Activated T-helper 17 cell treated with anti-CD3 and anti-CD28 coated beads, Interleukin-2, amount 50 U/mL, for 72 hours (primary cell): ENCODE results near the gene KPNB1. TPM values are rescaled to one million over a fixed set of nuclear protein-coding genes. Genes with fewer than 3 reads are reported as not detected.
A peak's percentile ranks its signal among the peaks of the same experiment; 100 is the strongest.

Experiments
- ATAC-seq: fragments of 150-1000 bp; cut with Tn5 transposase; replicated peaks from 2 replicates; pipeline ENCODE4 v1.10.0; 2021; ENCODE audit warnings: mild to moderate bottlenecking, moderate library complexity
- H3K27ac Mint-ChIP-seq: one replicate; pipeline ENCODE4 v1.8.0; 2022; ENCODE audit warnings: mixed read lengths
- H3K27me3 Mint-ChIP-seq: one replicate; pipeline ENCODE4 v1.8.0; 2022; ENCODE audit warnings: mixed read lengths
- H3K36me3 Mint-ChIP-seq: one replicate; pipeline ENCODE4 v1.8.0; 2022; ENCODE audit warnings: low read depth, mild to moderate bottlenecking, mixed read lengths
- H3K4me1 Mint-ChIP-seq: one replicate; pipeline ENCODE4 v1.8.0; 2022; ENCODE audit warnings: mixed read lengths
- H3K4me3 Mint-ChIP-seq: one replicate; pipeline ENCODE4 v1.8.0; 2022; ENCODE audit warnings: mild to moderate bottlenecking, mixed read lengths
- H3K9me3 Mint-ChIP-seq: one replicate; pipeline ENCODE4 v1.8.0; 2022; ENCODE audit warnings: mixed read lengths
- total RNA-seq, 2 donors: library from RNA; stranded (reverse); gene quantifications; one replicate each; pipeline ENCODE4 v1.2.3, GENCODE V29; 2022

Gene KPNB1
- total RNA-seq, 2 donors from 2014 or later: 451 to 724 TPM

DNA sequence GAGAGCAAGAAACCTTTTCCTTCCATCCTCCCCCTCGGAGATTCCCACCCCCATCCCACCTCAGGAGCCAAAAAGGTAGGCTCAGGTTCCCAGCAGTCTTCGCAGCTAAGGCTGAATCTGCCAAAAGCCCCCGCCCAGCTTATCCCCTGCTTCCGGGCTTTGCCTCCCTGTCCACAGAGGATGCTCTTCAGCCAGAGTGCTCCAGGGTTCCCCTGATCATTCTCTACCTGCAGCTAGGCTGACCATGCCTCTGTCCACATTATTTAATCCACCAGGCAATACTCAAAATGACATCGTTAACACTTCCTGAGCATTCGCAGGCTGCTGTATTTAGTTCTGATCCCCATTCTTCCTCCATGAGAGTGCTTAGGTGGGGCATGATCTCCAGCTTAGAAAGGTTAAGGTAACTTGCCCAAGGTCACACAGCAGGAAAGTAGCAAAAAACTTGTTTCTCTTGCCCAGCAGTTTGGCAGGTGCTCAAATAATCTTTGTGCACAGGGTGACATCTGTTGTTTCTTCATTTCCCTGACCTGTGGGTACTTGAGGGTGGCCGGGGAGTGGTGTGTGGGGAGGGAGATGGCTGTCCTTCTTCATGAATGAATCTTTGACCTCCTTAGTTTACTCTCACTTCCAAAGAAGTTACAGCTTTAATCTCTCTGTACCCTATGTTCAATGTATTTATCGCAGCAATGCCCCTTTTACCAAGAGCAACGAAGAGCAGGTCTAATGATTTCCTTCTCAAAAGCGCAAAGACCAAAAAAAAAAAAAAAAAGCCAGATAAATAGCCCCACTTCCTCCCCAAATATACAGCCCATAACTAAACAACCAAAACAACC, 43.4 kb downstream of the KPNB1 start:
- Mint-ChIP-seq H3K4me3 (peak overlapping the region; percentile 92), H3K27me3 (no peaks in the 10 kb centered on the region), H3K4me1 (peaks cover 31% of the 10 kb centered on the region), H3K9me3 (no peaks in the 10 kb centered on the region), H3K27ac (peak overlapping the region; percentile 91), H3K36me3 (peaks cover 36% of the 10 kb centered on the region)
- ATAC-seq: no peak

DNA sequence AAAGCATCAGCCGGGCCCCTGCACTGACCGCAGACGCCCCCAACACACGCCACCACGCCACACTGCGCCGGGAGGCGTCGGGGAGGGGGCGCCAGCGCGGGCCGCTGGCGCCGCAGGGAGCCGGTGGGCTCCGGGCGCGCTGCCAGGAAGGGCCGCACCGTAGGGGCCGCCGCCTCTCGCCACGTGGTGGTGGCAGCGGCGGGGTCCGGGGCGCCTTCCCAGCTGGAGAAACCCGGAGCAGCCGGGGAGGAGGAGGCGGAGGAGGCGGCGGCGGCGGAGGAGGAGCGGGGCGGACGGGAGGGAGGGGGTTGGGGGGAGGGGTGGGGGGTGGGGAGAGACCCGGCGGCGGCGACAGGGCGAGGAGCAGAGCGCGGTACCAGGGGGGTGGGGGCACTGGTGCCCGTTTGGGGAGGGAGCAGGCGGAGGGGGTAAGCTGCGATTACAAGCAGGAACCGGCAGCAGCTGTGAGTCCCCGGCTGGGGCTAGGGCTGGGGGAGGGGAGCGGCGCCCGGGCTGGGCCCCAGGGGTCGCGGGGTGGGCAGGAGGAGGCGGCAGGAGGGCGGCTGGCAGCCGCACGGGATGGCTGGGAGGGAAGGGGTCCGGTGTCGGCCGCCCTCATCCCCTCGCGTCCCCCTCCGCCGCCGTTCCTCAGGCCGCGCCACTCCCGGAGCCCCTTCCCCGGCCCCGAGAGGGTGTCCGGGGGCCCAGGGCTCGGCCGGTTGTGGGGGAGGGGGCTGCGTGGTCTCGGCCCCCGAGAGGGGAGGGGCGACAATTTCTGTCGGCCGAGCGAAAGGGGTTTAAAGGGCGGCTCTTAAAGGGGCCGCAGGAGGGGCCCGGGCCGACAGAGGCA, 44.2 kb downstream of the KPNB1 start, which contains the start of gene TBKBP1:
Gene TBKBP1 (plus strand): TSS at position 431 of the 850 bp plus-strand sequence. CDS start 1,952 bp downstream, outside the sequence.
- H3K9me3 Mint-ChIP-seq: no peaks in the 10 kb centered on the region
- H3K27me3 Mint-ChIP-seq: no peaks in the 10 kb centered on the region
- peaks cover 44% of the 10 kb centered on the region for H3K36me3 Mint-ChIP-seq
- ATAC-seq: peak; percentile 22
- H3K27ac Mint-ChIP-seq: peak within 1 kb of the TSS; percentile 91
- peaks cover 31% of the 10 kb centered on the region for H3K4me1 Mint-ChIP-seq
- peak within 1 kb of the TSS; percentile 92 for H3K4me3 Mint-ChIP-seq

DNA sequence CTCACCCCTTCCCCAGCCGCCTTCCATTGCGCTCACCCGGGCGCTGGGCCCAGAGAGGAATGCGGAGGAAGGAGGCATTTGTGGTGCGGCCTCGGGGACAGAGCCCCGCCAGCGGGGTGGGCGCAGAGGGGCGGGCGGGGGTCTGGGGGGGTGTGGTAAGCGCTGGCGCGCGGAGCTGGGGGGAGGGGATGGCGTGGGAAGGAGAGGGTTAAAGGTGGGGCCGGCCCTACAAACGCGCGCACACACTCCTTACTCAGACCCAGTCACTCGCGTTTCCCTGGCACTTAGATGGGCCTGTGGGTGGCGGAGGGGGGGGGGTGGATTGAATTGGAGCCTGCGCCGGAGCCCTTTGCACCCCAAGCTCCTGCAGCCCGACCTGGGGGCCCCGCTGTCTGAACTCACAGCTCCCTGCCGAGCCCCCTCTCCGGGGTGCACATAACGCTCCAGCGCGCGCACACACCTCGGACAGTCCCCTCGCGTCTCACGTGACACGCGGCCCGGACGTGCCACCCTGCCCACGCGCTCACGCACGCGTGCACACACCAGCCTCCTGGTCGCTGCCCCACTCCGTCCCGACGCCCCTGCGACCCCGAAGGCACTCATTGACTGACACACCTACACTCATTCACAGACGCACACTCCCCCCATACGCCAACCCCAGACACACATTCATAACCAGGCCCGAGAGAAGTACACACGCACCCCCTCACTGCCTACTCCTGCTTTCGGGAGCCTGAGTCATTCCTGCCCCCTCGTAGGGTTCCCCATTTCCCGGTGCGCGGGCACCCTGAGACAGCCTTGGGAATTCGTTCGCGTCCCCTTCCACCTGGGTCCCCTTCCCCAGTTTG, 45.1 kb downstream of the KPNB1 start:
- H3K4me3 Mint-ChIP-seq: peak overlapping the region; percentile 88
- H3K27ac Mint-ChIP-seq: peak overlapping the region; percentile 90
- H3K9me3 Mint-ChIP-seq: no peaks in the 10 kb centered on the region
- peaks cover 53% of the 10 kb centered on the region for H3K36me3 Mint-ChIP-seq
- H3K27me3 Mint-ChIP-seq: no peaks in the 10 kb centered on the region
- peaks cover 31% of the 10 kb centered on the region for H3K4me1 Mint-ChIP-seq
- peak; percentile 60 for ATAC-seq

DNA sequence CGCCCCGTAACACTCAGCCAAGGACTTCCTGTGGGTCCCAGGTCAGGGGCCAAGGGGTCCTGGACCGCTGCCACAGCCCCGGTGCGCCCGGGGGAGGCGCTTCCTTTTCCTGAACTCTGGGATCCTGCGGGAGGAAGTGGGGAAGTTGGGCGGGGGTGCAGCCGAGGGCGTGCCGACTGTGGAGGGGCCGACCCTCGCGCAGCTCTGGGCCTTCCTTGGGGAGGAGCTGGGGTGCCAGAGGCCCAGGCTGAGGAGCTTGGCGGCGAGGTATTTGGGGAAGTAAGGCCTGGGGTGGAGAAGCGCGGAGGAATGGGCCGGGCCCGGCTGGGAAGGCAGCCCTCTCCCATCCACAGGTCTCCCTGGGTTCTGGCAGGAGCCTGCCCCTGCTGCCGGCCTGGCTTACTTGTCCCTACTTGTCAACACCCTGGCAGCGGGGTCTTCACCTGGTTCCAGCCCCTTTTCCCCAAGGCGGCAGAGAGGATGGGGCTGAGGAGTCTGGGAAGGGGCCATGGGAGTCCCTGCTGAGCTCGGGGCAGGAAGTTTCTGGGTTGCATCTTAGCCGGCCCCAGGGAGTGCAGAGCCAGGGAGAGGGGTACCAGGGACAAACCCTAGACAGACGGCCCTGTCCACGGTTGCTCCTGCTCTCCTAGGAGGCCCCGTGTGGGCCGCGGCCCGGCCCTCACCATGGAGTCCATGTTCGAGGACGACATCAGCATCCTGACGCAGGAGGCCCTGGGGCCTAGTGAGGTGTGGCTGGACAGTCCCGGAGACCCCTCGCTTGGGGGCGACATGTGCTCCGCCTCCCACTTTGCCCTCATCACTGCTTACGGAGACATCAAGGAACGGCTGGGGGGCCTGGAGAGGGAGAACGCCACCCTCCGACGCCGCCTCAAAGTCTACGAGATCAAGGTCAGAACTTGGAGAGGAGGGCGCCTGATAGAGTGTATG, 46.0 kb downstream of the KPNB1 start:
- peaks cover 58% of the 10 kb centered on the region for H3K36me3 Mint-ChIP-seq
- no peaks in the 10 kb centered on the region for H3K27me3 Mint-ChIP-seq
- H3K27ac Mint-ChIP-seq: peak overlapping the region; percentile 90
- no peaks in the 10 kb centered on the region for H3K9me3 Mint-ChIP-seq
- no peak for ATAC-seq
- H3K4me1 Mint-ChIP-seq: peaks cover 31% of the 10 kb centered on the region
- peak overlapping the region; percentile 88 for H3K4me3 Mint-ChIP-seq

DNA sequence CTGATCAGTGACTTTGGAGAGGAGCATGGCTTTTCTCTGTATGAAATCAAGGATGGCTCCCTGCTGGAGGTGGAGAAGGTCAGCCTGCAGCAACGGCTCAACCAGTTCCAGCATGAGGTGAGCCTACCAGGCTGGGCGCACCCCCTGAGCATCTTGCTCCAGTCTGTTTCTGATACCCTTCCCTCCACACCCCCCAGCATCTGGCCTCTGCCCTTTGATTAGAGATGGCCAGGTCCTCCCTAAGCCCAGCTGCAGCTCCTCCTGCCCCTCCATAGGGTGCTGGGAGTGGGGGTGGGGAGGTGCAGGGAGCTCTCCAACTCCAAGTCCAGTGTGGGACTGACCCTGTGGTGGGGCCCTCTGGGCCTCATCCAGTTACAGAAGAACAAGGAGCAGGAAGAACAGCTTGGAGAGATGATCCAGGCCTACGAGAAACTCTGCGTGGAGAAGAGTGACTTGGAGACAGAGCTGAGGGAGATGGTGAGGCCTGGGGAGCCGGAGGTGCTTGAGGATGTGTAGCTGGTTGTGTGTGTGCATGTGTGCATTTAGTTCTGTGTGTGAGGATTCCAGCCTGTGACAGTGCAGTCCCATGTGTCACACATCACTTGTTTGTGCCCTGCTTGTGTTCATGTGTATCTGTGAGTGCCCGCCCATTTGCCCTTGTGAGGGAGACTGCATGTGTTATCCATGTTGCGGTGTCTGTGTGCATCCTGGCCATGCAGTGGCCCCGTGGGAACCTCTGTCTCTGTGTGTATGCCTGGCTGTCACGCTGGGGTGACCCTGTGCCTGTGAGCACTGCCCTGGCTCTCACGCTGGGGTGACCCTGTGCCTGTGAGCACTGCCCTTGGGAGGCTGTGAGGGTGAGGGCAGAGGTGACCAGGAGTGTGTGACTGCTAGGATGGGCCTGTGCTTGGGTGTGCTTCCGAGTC, 47.3 kb downstream of the KPNB1 start:
- Mint-ChIP-seq H3K27me3 (no peaks in the 10 kb centered on the region), H3K4me3 (peak overlapping the region; percentile 88), H3K9me3 (no peaks in the 10 kb centered on the region), H3K27ac (peak overlapping the region; percentile 90), H3K4me1 (peaks cover 35% of the 10 kb centered on the region), H3K36me3 (peaks cover 68% of the 10 kb centered on the region)
- no peak for ATAC-seq

DNA sequence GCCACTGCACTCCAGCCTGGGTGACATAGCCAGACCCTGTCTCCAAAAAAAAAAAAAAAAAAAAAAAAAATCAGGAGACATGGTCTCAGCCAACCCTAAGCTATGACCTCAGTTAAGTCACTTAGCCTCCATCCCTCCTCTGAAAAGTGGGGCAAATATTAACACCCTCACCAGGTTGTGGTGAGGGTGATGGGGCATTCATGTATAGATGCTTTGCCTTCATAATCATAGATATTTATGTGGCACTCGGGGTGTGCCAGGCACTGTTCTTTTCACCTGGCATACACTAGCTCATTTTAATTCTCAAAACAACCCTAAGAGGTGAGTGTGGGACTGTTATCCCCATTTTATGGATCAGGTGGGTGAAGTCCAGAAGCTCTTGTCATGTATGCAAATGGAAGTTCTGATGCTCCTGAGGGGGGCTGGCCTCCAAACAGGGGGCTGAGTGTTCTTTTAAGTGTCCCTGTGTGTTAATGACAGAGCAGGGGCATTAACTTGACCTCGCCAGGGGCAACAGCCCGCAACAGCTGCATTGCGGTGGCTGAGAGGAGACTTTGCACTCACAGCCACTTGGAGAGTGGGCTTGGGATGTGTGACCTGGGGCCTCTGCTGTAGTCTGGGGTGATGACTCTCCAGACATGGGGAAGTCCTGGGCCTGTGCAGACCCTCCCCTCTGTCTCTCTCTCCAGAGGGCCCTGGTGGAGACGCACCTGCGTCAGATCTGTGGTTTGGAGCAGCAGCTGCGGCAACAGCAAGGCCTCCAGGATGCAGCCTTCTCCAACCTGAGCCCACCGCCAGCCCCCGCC, 48.4 kb downstream of the KPNB1 start:
- Mint-ChIP-seq H3K4me1 (peaks cover 30% of the 10 kb centered on the region), H3K36me3 (peaks cover 74% of the 10 kb centered on the region), H3K4me3 (peak overlapping the region; percentile 28), H3K27ac (peak overlapping the region; percentile 12), H3K9me3 (no peaks in the 10 kb centered on the region), H3K27me3 (no peaks in the 10 kb centered on the region)
- no peak for ATAC-seq

DNA sequence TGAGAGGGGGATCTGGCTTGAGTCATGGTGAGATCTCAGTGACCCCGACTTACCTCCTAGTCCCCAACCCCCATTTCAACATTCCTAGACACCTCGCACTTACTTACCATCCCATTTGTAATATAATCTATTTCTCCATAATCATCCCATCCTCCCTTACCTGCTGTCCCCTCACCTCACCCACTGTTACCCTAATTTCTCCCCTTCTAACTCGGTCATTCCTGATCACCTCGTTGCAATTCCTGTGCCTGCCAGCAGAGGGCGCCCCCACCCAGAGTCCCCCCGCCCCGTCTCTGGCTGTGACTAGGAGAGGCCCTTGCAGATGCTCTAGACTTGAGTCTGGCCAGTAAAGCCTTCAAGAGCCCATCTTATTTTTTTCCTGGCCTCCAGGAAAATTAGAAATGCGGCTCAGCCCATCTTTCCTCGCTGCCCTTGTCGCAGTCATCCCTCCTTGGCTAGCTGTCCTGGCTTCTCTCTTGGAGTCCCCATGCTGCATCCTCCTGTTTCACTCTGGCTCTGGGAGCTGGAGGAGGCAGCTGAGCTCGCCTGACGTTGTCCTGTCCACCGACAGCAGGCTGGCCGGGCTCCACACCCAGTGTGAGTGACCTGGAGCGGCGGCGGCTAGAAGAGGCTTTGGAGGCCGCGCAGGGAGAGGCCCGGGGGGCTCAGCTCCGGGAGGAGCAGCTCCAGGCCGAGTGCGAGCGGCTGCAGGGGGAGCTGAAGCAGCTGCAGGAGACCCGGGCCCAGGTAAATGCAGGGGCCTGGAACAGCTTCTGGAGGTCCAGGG, 49.2 kb downstream of the KPNB1 start:
- ATAC-seq: peak; percentile 44
- Mint-ChIP-seq H3K4me1 (peaks cover 32% of the 10 kb centered on the region), H3K27ac (peak overlapping the region; percentile 12), H3K9me3 (no peaks in the 10 kb centered on the region), H3K27me3 (no peaks in the 10 kb centered on the region), H3K4me3 (peak overlapping the region; percentile 28), H3K36me3 (peaks cover 76% of the 10 kb centered on the region)

DNA sequence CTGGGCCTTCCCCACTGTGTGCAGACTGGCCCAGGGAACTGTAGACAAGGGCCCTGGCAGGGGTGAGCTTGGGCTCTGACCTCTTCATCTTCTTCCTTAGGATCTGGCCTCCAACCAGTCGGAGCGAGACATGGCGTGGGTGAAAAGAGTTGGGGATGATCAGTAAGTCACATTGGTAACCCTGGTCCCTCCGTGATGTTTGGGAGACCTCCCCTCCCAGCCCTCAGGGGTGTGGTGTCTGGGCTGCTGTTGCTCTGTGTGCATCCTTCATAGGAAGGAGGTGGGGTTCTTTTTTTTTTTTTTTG, 49.8 kb downstream of the KPNB1 start:
- Mint-ChIP-seq H3K27ac (no peak overlapping the region), H3K36me3 (peaks cover 82% of the 10 kb centered on the region), H3K27me3 (no peaks in the 10 kb centered on the region), H3K9me3 (no peaks in the 10 kb centered on the region), H3K4me1 (peaks cover 36% of the 10 kb centered on the region), H3K4me3 (peak overlapping the region; percentile 28)
- no peak for ATAC-seq

DNA sequence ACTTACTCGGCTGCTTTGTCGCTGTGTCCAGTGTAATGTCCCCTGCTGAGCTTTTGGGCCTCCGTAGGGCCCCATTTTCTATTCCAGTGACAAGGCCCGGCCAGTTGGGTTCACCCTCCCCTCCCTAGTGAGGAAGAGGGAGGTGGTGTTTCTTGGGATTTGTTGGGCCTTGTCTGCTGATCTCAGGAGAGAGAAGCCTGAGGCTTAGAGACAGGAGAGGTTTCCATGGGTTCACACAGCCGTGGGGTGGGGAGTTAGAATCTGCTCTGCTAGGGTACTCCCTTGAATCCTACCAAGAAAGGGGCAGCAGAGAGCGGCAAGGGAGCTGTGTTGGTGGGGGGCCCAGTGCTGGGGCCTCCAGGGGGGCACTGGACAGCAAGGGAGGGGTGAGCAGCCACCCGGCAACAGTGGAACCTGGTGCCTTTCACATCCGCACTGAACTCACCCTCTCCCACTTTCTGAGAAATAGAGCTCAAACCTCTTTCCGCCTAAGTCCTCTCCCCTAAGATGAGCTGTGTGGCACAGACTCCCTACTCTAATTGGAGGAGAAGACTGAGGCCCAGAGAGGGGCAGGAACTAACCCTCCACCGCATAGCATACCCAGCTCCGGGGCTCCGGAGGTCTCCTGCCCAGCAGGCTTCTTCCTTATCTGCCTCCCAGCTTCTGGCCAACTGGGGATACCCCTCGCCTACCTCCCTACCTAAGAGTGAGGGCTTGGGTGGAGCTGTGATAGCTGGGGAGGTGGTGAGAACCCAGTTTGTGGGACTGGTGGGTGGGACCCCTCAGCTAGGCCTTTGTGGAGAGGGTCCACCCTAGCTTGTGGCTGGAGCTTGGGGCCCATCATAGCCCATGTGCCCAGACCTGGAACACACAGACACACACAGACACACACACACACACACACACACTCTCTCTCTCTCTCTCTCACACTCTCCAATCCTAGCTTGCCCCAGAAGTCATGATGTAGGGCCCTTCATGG, 51.0 kb downstream of the KPNB1 start:
- peak overlapping the region; percentile 81 for H3K27ac Mint-ChIP-seq
- H3K9me3 Mint-ChIP-seq: no peaks in the 10 kb centered on the region
- H3K4me3 Mint-ChIP-seq: peak overlapping the region; percentile 81
- no peaks in the 10 kb centered on the region for H3K27me3 Mint-ChIP-seq
- peaks cover 39% of the 10 kb centered on the region for H3K4me1 Mint-ChIP-seq
- H3K36me3 Mint-ChIP-seq: peaks cover 82% of the 10 kb centered on the region
- peak; percentile 32 for ATAC-seq

DNA sequence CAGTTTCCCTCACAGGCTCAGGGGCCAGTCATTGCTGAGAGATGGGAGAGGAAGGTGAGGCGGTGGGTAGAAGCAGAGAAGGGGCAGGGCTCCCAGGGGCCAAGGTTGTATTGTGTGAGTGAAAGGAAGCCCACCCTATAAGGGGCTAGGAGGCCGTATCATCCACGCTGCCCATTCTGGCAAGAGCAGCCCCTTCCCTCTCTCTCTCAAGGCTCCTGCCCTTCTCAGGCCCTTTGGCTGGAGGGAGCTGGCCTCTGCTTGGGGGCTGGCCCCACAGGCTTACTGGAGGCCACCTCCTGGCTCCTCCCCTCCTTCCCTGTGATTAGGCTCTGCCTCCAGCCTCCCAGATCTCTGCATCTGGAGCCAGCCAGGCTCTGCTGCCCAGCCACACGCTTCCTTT, 51.9 kb downstream of the KPNB1 start:
- Mint-ChIP-seq H3K4me1 (peaks cover 46% of the 10 kb centered on the region), H3K27me3 (no peaks in the 10 kb centered on the region), H3K27ac (peak overlapping the region; percentile 81), H3K36me3 (peaks cover 75% of the 10 kb centered on the region), H3K9me3 (no peaks in the 10 kb centered on the region), H3K4me3 (peak overlapping the region; percentile 81)
- ATAC-seq: no peak
